ENCODE data around the gene SMYD1. TPM values are rescaled to one million over a fixed set of nuclear protein-coding genes. Genes with fewer than 3 reads are reported as not detected.

SMYD1 gene
- total and polyA plus RNA-seq, 10 of the 15 experiments (the other 5 are each of a cell fraction or from before 2014, with no cell fraction given): 0.09 TPM; not detected in 9

DNA sequence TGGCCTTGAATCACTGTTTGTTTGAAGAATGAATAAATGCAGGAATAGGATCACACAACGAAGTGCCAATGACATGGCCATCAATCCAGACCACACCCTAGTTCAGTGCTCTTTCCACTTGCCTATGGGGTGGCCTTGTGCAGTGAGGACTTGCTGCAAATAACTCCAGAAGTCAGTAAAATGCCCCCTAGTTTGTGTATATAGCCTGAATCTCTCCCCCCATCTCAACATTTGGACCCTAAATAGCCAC lies 59.9 kb downstream of the SMYD1 start:
- POLR2A ChIA-PET: no interaction called here
- no peaks in the 10 kb centered on the region; a peak in 1 of 4 replicates for H3K27me3 ChIP-seq (replicated peaks in 1 of 2; ENCODE audit: control insufficient read depth in 2 of 2, insufficient read depth in 2 of 2, low read length in 1 of 2)
- no peak overlapping the region for H2AFZ ChIP-seq (ENCODE audit: control insufficient read depth, low read depth, low read length)
- BruUV-seq (replicated peaks): no TSS peak
- no peaks in the 10 kb centered on the region for H3K79me2 ChIP-seq (ENCODE audit: control insufficient read depth, insufficient read depth, low read length)
- H3K4me2 ChIP-seq (ENCODE audit: control insufficient read depth, insufficient read depth): no peak overlapping the region
- in situ Hi-C loops (cut with MboI) (no loop called here), intact Hi-C loops (cut with micrococcal nuclease; ENCODE audit: unreplicated experiment) (no loop called here)
- CTCF ChIA-PET: no interaction called here
- RAD21 ChIA-PET (ENCODE audit: unreplicated experiment): no interaction called here
- no peak overlapping the region for H3K27ac ChIP-seq (ENCODE audit: control insufficient read depth, insufficient read depth)
- SMC1A ChIA-PET (ENCODE audit: uncharacterized antibody, unreplicated experiment): no interaction called here
- no peaks in the 10 kb centered on the region for H3K4me1 ChIP-seq (ENCODE audit: control insufficient read depth, insufficient read depth, low read length)
- H3K9me3 ChIP-seq (replicated peaks; ENCODE audit: control insufficient read depth, insufficient read depth, low read length): no peaks in the 10 kb centered on the region
- no peaks in the 10 kb centered on the region for H3K36me3 ChIP-seq (ENCODE audit: control insufficient read depth in 2 of 2, insufficient read depth in 2 of 2, low read length in 1 of 2)
- ATAC-seq (no peak), FAIRE-seq (no peak), DNase-seq (ENCODE audit: low read depth, low spot score) (no peak)
- no peak for TF ChIP-seq SKIL (IDR thresholded peaks at IDR 0.05; ENCODE audit: low read depth, poor library complexity, severe bottlenecking)
- no peak for TF ChIP-seq YY1 (IDR thresholded peaks at IDR 0.05; ENCODE audit: low read depth, low read length)
- TF ChIP-seq HDAC6 (IDR thresholded peaks at IDR 0.05; ENCODE audit: unreplicated experiment): no peak
- no peak for TF ChIP-seq GATAD2B (conservative IDR thresholded peaks at IDR 0.05; ENCODE audit: low read depth)
- H4K20me1 ChIP-seq (ENCODE audit: control insufficient read depth, insufficient read depth): no peaks in the 10 kb centered on the region
- no peak overlapping the region for H3K9ac ChIP-seq (ENCODE audit: control insufficient read depth, insufficient read depth, low read length)
- no peak overlapping the region for H3K4me3 ChIP-seq
- WGBS (ENCODE audit: insufficient coverage, insufficient replicate concordance, low lambda C conversion rate, missing lambda C conversion rate): 6% methylated on average over 1 of the region's 1 CpG

DNA sequence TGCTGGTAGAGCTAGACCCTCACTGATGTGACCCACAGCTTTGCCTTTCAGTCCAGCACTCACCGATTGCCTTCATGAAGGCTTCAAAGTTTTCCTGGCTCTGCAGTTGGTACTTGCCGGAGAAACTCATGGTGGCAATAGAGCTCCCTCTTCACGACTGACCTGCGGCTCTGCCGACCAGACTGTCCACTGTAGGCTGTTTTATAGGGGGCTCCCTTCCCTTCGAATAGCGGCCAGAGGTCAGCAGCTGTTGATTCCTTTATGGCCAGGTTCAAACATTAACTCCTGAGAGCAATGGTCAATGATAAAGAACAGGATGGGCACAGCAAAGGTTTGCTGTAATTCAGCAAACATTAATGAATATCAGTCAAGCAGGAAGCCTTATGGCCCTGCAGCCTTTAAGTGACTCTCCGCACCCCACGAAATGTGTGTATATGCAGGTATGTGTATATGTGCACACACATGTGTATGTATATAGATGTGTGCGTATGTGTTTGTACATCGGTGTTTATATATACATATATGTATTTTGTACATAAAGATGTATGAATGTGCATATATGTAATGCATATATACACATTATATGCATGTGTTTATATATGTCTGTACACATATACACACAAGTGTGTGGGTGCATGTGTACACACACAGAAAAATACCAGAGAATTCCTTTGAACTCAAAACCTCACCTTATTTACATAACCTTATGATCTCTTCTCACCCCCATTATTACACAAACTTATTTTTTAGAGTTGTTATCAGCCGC lies 60.4 kb downstream of the SMYD1 start, which contains the start of gene FABP1:
Gene FABP1, minus strand, starts transcription at position 175 of the 766 bp plus-strand sequence. Its CDS starts 45 bp downstream, at position 130.
- H4K20me1 ChIP-seq (ENCODE audit: control insufficient read depth, insufficient read depth): no peaks in the 10 kb centered on the region
- no peaks in the 10 kb centered on the region for H3K4me1 ChIP-seq (ENCODE audit: control insufficient read depth, insufficient read depth, low read length)
- H3K27me3 ChIP-seq (replicated peaks in 1 of 2; ENCODE audit: control insufficient read depth in 2 of 2, insufficient read depth in 2 of 2, low read length in 1 of 2): no peaks in the 10 kb centered on the region; a peak in 1 of 4 replicates
- BruUV-seq (replicated peaks): no TSS peak
- SMC1A ChIA-PET (ENCODE audit: uncharacterized antibody, unreplicated experiment): no interaction called here
- POLR2A ChIA-PET: no interaction called here
- no peak within 1 kb of the TSS for H3K27ac ChIP-seq (ENCODE audit: control insufficient read depth, insufficient read depth)
- H3K4me3 ChIP-seq: no peak within 1 kb of the TSS
- CTCF ChIA-PET: no interaction called here
- ATAC-seq (no peak), DNase-seq (ENCODE audit: low read depth, low spot score) (no peak), FAIRE-seq (no peak)
- in situ Hi-C loops (cut with MboI): no loop called here
- intact Hi-C loops (cut with micrococcal nuclease; ENCODE audit: unreplicated experiment): no loop called here
- H3K36me3 ChIP-seq (ENCODE audit: control insufficient read depth in 2 of 2, insufficient read depth in 2 of 2, low read length in 1 of 2): no peaks in the 10 kb centered on the region
- H3K4me2 ChIP-seq (ENCODE audit: control insufficient read depth, insufficient read depth): no peak within 1 kb of the TSS
- no peak within 1 kb of the TSS for H2AFZ ChIP-seq (ENCODE audit: control insufficient read depth, low read depth, low read length)
- WGBS (ENCODE audit: insufficient coverage, insufficient replicate concordance, low lambda C conversion rate, missing lambda C conversion rate): 38% methylated on average over 12 of the region's 12 CpGs
- no peaks in the 10 kb centered on the region for H3K9me3 ChIP-seq (replicated peaks; ENCODE audit: control insufficient read depth, insufficient read depth, low read length)
- no peaks in the 10 kb centered on the region for H3K79me2 ChIP-seq (ENCODE audit: control insufficient read depth, insufficient read depth, low read length)
- H3K9ac ChIP-seq (ENCODE audit: control insufficient read depth, insufficient read depth, low read length): no peak within 1 kb of the TSS
- no peak for TF ChIP-seq ATF7 (IDR thresholded peaks at IDR 0.05; ENCODE audit: low read depth)
- TF ChIP-seq, protein P1, sequence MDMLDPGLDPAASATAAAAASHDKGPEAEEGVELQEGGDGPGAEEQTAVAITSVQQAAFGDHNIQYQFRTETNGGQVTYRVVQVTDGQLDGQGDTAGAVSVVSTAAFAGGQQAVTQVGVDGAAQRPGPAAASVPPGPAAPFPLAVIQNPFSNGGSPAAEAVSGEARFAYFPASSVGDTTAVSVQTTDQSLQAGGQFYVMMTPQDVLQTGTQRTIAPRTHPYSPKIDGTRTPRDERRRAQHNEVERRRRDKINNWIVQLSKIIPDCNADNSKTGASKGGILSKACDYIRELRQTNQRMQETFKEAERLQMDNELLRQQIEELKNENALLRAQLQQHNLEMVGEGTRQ (IDR thresholded peaks at IDR 0.05; ENCODE audit: borderline replicate concordance, low read depth, low read length): no peak
- TF ChIP-seq MXI1 (IDR thresholded peaks at IDR 0.05; ENCODE audit: low read depth, low read length): no peak
- TF ChIP-seq RELA (IDR thresholded peaks at IDR 0.05; ENCODE audit: borderline replicate concordance, partially characterized antibody): no peak
- RAD21 ChIA-PET (ENCODE audit: unreplicated experiment): no interaction called here

Measured in GM12878 (cell line).